HG03095 (cell line): ENCODE data around the gene CD5L.
A peak's percentile ranks its signal among the peaks of the same experiment; 100 is the strongest.

Experiments
- ATAC-seq: cut with Tn5 transposase; IDR thresholded peaks from one replicate; pipeline ENCODE4 v1.9.1; 2021; ENCODE audit warnings: moderate library complexity; ENCODE audit not compliant: unreplicated experiment

CD5L gene

GRCh38 chr1:157819215-157819614 is 22.4 kb downstream of the CD5L start:
- ATAC-seq: no peak

GRCh38 chr1:157813269-157813668 is 28.3 kb downstream of the CD5L start:
- no peak for ATAC-seq

GRCh38 chr1:157806431-157807149 is 35.0 kb downstream of the CD5L start:
- ATAC-seq: peak; percentile 86

- no peak for ATAC-seq
These were observed 37.8 kb downstream of the CD5L start for GRCh38 chr1:157803851-157804250.

- ATAC-seq: no peak
These were observed 41.6 kb downstream of the CD5L start for GRCh38 chr1:157799996-157800395.

- no peak for ATAC-seq
These were observed 43.4 kb downstream of the CD5L start for GRCh38 chr1:157798211-157798610.

GRCh38 chr1:157785248-157785647 is 56.4 kb downstream of the CD5L start:
- ATAC-seq: no peak

- no peak for ATAC-seq
These were observed 56.8 kb downstream of the CD5L start for GRCh38 chr1:157784801-157785200.

- no peak for ATAC-seq
These were observed 58.7 kb downstream of the CD5L start for GRCh38 chr1:157782931-157783330.

- peak; percentile 51 for ATAC-seq
These were observed 60.6 kb downstream of the CD5L start for GRCh38 chr1:157781048-157781447.
